Spleen (tissue), 7 donors: ENCODE data around the gene TCEAL7.

Source experiments
- CTCF ChIP-seq, 11 experiments: fragments of 200-600 bp in 7 of 11; fragments of 450-650 bp in 4 of 11; sonication (generic) in 4 of 11; IDR thresholded peaks in 8 of 11; conservative IDR thresholded peaks in 3 of 11; 1 replicate in 7 of 11; 2 replicates in 4 of 11; pipeline versions ENCODE4 v1.4.0 to v1.8.0; 2016 to 2021; ENCODE audit warnings: antibody characterized with exemption in 11 of 11, inconsistent platforms in 4 of 11, mild to moderate bottlenecking in 1 of 11
- POLR2A ChIP-seq, 3 donors: fragments of 450-650 bp; IDR thresholded peaks; one replicate each; pipeline ENCODE4 v1.5.1; 2017; ENCODE audit warnings: antibody characterized with exemption in 3 of 3, mild to moderate bottlenecking in 1 of 3
- POLR2AphosphoS5 ChIP-seq, 3 donors: sonication (generic); formaldehyde crosslinking; IDR thresholded peaks; one replicate each; pipeline ENCODE4 v1.5.1; 2017; ENCODE audit warnings: antibody characterized with exemption in 3 of 3
- donor health status: DM: no; HTN: no; CAD: no; lungs with moderate emphysema.
- donor health status: DM: no; HTN: no; CAD: no.
- donor health status: DM: no; HTN: no; CAD: no.

- TF ChIP-seq CTCF (IDR thresholded peaks at IDR 0.05 in 8 of 11, conservative IDR thresholded peaks at IDR 0.05 in 3 of 11) (no peak), POLR2AphosphoS5 (IDR thresholded peaks at IDR 0.05) (no peak), POLR2A (IDR thresholded peaks at IDR 0.05) (no peak)
These were observed 25.3 kb upstream of the TCEAL7 start for GRCh38 chrX:103304705-103305104.
